Natural killer cell (primary cell): ENCODE results near the gene PTGER3. TPM values are rescaled to one million over a fixed set of nuclear protein-coding genes. Genes with fewer than 3 reads are reported as not detected.

Experiments used
- ATAC-seq, 3 donors: fragments of 150-1000 bp in 2 of 3; fragments of 200-7000 bp in 1 of 3; cut with Tn5 transposase; 1 replicate in 1 of 3; 2 replicates in 2 of 3; pipeline ENCODE4 v1.10.0; 2021; ENCODE audit warnings: mild to moderate bottlenecking in 2 of 3, moderate library complexity in 2 of 3
- DNase-seq, 2 donors: peaks; one replicate each; pipeline versions ENCODE4 v3.0.0 to v3.0.0-alpha.2; 2013 to 2021; ENCODE audit warnings: mixed read lengths in 1 of 2
- H3K27ac ChIP-seq: one replicate; pipeline ENCODE4 v1.5.1; 2013; ENCODE audit warnings: mild to moderate bottlenecking, low read length
- H3K27me3 ChIP-seq: one replicate; pipeline ENCODE4 v1.6.1; 2013; ENCODE audit warnings: low read length; ENCODE audit not compliant: control insufficient read depth, insufficient read depth
- H3K36me3 ChIP-seq: one replicate; pipeline ENCODE4 v1.6.1; 2013; ENCODE audit warnings: low read length; ENCODE audit not compliant: control insufficient read depth, insufficient read depth
- H3K4me1 ChIP-seq: one replicate; pipeline ENCODE4 v1.6.1; 2013; ENCODE audit warnings: low read length; ENCODE audit not compliant: control insufficient read depth, insufficient read depth
- H3K4me3 ChIP-seq: one replicate; pipeline ENCODE4 v1.5.1; 2013; ENCODE audit warnings: low read length
- H3K9me3 ChIP-seq: one replicate; pipeline ENCODE4 v1.6.1; 2013; ENCODE audit warnings: low read length; ENCODE audit not compliant: control insufficient read depth, insufficient read depth
- H3K27ac Mint-ChIP-seq, 2 donors: one replicate each; pipeline ENCODE4 v1.8.0; 2022; ENCODE audit warnings: mild to moderate bottlenecking in 2 of 2, mixed read lengths in 2 of 2, moderate library complexity in 1 of 2
- H3K27me3 Mint-ChIP-seq, 2 donors: one replicate each; pipeline ENCODE4 v1.8.0; 2022; ENCODE audit warnings: low read depth in 2 of 2, mixed read lengths in 2 of 2
- H3K36me3 Mint-ChIP-seq: one replicate; pipeline ENCODE4 v1.8.0; 2022; ENCODE audit warnings: mixed read lengths
- H3K4me1 Mint-ChIP-seq, 2 donors: one replicate each; pipeline ENCODE4 v1.8.0; 2022; ENCODE audit warnings: mixed read lengths in 2 of 2
- H3K4me3 Mint-ChIP-seq: one replicate; pipeline ENCODE4 v1.8.0; 2022; ENCODE audit warnings: mild to moderate bottlenecking, moderate library complexity, mixed read lengths
- H3K9me3 Mint-ChIP-seq, 2 donors: one replicate each; pipeline ENCODE4 v1.8.0; 2022; ENCODE audit warnings: mixed read lengths in 2 of 2
- WGBS: methylation state at CpG from one replicate; pipeline ENCODE4 v1.1.7; 2013; ENCODE audit warnings: missing lambda C conversion rate; ENCODE audit not compliant: insufficient coverage; 5-methylcytosine and 5-hydroxymethylcytosine counted together
- intact Hi-C: fragments of 100-400 bp; cut with micrococcal nuclease; formaldehyde crosslinking; loops from one replicate; pipeline ENCODE4 v1.14.2; 2022
- total RNA-seq, 4 donors: library from RNA; stranded (reverse); fragments of 120-200 nt in 1 of 4; gene quantifications; one replicate each; pipeline versions ENCODE4 v1.2.3 to v1.2.4, GENCODE V29; 2013 to 2022
- TF ChIP-seq, protein P1 (sequence below): fragments of 200-600 bp; IDR thresholded peaks from one replicate; pipeline ENCODE4 v1.8.0; 2022; ENCODE audit warnings: antibody characterized with exemption

Gene PTGER3
- total RNA-seq, 3 donors from 2014 or later (not counting 1 experiment from before 2014, with no cell fraction given): 0.72 to 21.9 TPM; not detected in 1

- no peaks in the 10 kb centered on the region for H3K4me1 Mint-ChIP-seq
- no peak overlapping the region for H3K27ac Mint-ChIP-seq
- Histone ChIP-seq H3K9me3 (no peaks in the 10 kb centered on the region), H3K4me1 (no peaks in the 10 kb centered on the region), H3K27me3 (no peaks in the 10 kb centered on the region), H3K36me3 (no peaks in the 10 kb centered on the region), H3K27ac (no peak overlapping the region), H3K4me3 (no peak overlapping the region)
- no peaks in the 10 kb centered on the region for H3K36me3 Mint-ChIP-seq
- H3K9me3 Mint-ChIP-seq: no peaks in the 10 kb centered on the region
- ATAC-seq (no peak), DNase-seq (no peak)
- intact Hi-C loops: no loop called here
- TF ChIP-seq, protein P1, sequence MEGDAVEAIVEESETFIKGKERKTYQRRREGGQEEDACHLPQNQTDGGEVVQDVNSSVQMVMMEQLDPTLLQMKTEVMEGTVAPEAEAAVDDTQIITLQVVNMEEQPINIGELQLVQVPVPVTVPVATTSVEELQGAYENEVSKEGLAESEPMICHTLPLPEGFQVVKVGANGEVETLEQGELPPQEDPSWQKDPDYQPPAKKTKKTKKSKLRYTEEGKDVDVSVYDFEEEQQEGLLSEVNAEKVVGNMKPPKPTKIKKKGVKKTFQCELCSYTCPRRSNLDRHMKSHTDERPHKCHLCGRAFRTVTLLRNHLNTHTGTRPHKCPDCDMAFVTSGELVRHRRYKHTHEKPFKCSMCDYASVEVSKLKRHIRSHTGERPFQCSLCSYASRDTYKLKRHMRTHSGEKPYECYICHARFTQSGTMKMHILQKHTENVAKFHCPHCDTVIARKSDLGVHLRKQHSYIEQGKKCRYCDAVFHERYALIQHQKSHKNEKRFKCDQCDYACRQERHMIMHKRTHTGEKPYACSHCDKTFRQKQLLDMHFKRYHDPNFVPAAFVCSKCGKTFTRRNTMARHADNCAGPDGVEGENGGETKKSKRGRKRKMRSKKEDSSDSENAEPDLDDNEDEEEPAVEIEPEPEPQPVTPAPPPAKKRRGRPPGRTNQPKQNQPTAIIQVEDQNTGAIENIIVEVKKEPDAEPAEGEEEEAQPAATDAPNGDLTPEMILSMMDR: no peak
- H3K4me3 Mint-ChIP-seq: no peak overlapping the region
- peaks cover 14 to 25% of the 10 kb centered on the region in 2 donors for H3K27me3 Mint-ChIP-seq
These were observed 7.9 kb downstream of the PTGER3 start for GRCh38 chr1:71039661-71040262.

GRCh38 chr1:71038942-71039341 lies 8.7 kb downstream of the PTGER3 start:
- TF ChIP-seq, protein P1: no peak

GRCh38 chr1:71037829-71038620 lies 9.6 kb downstream of the PTGER3 start:
- no peak for ATAC-seq
- H3K27me3 Mint-ChIP-seq: peaks cover 15 to 29% of the 10 kb centered on the region in 2 donors

More at GRCh38 chr1:71038942-71039341, 8.7 kb downstream of the PTGER3 start:
- Mint-ChIP-seq H3K4me1 (no peaks in the 10 kb centered on the region), H3K9me3 (no peaks in the 10 kb centered on the region), H3K36me3 (no peaks in the 10 kb centered on the region), H3K27me3 (peaks cover 13 to 22% of the 10 kb centered on the region in 2 donors), H3K27ac (no peak overlapping the region), H3K4me3 (no peak overlapping the region)
- H3K4me1 ChIP-seq: no peaks in the 10 kb centered on the region
- DNase-seq: no peak
- H3K9me3 ChIP-seq: no peaks in the 10 kb centered on the region
- no peaks in the 10 kb centered on the region for H3K27me3 ChIP-seq
- 56% methylated on average over 2 of the region's 2 CpGs for WGBS
- no peak for ATAC-seq
- intact Hi-C loops: no loop called here
- no peak overlapping the region for H3K4me3 ChIP-seq
- no peaks in the 10 kb centered on the region for H3K36me3 ChIP-seq
- no peak overlapping the region for H3K27ac ChIP-seq

More at GRCh38 chr1:71037829-71038620, 9.6 kb downstream of the PTGER3 start:
- WGBS: 83% methylated on average over 2 of the region's 2 CpGs
- TF ChIP-seq, protein P1: no peak
- no peak overlapping the region for H3K27ac ChIP-seq
- Mint-ChIP-seq H3K36me3 (no peaks in the 10 kb centered on the region), H3K4me3 (no peak overlapping the region), H3K4me1 (no peaks in the 10 kb centered on the region), H3K9me3 (no peaks in the 10 kb centered on the region), H3K27ac (no peak overlapping the region)
- no peak overlapping the region for H3K4me3 ChIP-seq
- DNase-seq: no peak
- H3K9me3 ChIP-seq: no peaks in the 10 kb centered on the region
- no peaks in the 10 kb centered on the region for H3K27me3 ChIP-seq
- no peaks in the 10 kb centered on the region for H3K36me3 ChIP-seq
- intact Hi-C loops: no loop called here
- no peaks in the 10 kb centered on the region for H3K4me1 ChIP-seq
